T-helper 1 cell treated with Interleukin-12 subunit alpha and Interleukin-12 subunit beta and Interleukin-4 antibody, amounts not matched to agents 30 μg/mL and 1 μg/mL, for 36 hours (primary cell): ENCODE measurements around the gene RHNO1.

Experiments used
- H3K27ac Mint-ChIP-seq: one replicate; pipeline ENCODE4 v1.8.0; 2021; ENCODE audit warnings: mild to moderate bottlenecking, mixed read lengths
- H3K27me3 Mint-ChIP-seq: one replicate; pipeline ENCODE4 v1.8.0; 2021; ENCODE audit warnings: low read depth, mixed read lengths
- H3K36me3 Mint-ChIP-seq: one replicate; pipeline ENCODE4 v1.8.0; 2021; ENCODE audit warnings: low read depth, mixed read lengths
- H3K4me1 Mint-ChIP-seq: one replicate; pipeline ENCODE4 v1.8.0; 2021; ENCODE audit warnings: low read depth, mixed read lengths
- H3K4me3 Mint-ChIP-seq: one replicate; pipeline ENCODE4 v1.8.0; 2021; ENCODE audit warnings: mild to moderate bottlenecking, moderate library complexity, mixed read lengths
- H3K9me3 Mint-ChIP-seq: one replicate; pipeline ENCODE4 v1.8.0; 2021; ENCODE audit warnings: mixed read lengths

The RHNO1 gene

DNA sequence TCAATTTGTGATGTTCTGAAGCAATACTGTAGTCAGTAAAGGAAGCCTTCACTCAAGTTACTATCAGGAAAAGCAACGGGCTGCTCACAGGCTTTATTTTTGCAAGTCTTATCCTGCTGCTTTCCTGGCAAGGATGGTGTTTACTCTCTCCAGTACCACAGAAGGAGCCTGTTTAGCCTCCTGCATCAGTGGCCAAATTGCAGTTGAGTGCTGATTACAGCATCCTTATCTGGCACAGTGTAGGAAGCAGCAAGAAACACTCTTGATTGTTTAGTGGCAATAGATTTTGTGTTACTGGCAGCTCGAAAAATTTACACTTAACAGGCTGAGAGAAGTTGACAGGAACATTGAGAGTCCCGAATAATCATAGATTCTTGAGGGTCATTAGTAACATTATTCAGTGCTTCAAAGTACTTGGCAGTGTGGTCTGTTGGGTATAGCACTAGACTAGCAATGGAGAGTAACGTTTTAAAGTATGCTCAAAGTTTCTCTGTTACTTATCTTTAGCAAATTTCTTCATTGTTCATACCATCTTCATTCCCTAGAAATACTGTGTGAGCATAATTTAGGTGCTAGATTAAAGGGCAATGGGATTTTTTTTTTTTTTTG is 25.4 kb downstream of the RHNO1 start:
- Mint-ChIP-seq H3K9me3 (no peaks in the 10 kb centered on the region), H3K27me3 (no peaks in the 10 kb centered on the region), H3K4me1 (no peaks in the 10 kb centered on the region), H3K4me3 (no peak overlapping the region), H3K36me3 (no peaks in the 10 kb centered on the region), H3K27ac (no peak overlapping the region)

DNA sequence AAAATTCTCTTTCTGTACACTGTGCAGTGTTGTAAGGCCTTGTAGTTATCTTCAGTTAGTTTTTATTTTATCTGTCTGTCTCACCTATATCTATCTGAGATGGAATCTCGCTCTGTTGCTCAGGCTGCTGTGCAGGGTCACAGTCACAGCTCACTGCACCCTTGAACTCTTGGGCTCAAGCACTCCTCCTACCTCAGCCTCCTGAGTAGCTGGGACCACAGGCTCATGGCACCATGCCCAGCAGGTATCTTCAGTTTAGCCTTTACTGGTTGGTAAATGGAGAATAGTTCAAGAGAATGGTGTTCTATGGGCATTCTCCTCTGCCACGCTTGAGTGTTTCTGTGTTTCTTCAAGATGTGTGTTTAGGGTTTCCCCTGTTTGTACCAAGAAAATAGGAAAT is 27.2 kb downstream of the RHNO1 start:
- Mint-ChIP-seq H3K9me3 (no peaks in the 10 kb centered on the region), H3K27ac (no peak overlapping the region)

DNA sequence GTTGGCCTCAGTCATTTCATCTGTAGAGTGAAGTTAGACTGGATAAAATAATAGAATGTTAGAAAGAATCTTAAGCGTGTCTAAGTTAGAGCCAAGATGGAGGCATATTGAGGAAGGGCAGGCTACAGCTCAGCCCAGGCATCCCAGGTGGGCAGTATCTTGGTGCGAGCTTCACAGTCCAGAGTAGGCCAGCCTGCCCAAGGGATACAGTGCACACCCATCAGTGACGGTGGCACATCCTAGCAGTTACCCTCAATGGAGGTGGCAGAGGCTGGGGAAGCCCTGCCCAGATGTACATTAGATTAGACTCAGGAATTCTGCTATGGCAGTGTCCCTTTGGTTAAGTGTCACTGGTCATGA is 35.2 kb downstream of the RHNO1 start:
- Mint-ChIP-seq H3K9me3 (no peaks in the 10 kb centered on the region), H3K4me3 (no peak overlapping the region), H3K27me3 (no peaks in the 10 kb centered on the region), H3K27ac (no peak overlapping the region), H3K36me3 (no peaks in the 10 kb centered on the region), H3K4me1 (peaks cover 2% of the 10 kb centered on the region)

More for the DNA sequence above, 27.2 kb downstream of the RHNO1 start:
- Mint-ChIP-seq H3K4me3 (no peak overlapping the region), H3K4me1 (no peaks in the 10 kb centered on the region), H3K36me3 (no peaks in the 10 kb centered on the region), H3K27me3 (no peaks in the 10 kb centered on the region)

DNA sequence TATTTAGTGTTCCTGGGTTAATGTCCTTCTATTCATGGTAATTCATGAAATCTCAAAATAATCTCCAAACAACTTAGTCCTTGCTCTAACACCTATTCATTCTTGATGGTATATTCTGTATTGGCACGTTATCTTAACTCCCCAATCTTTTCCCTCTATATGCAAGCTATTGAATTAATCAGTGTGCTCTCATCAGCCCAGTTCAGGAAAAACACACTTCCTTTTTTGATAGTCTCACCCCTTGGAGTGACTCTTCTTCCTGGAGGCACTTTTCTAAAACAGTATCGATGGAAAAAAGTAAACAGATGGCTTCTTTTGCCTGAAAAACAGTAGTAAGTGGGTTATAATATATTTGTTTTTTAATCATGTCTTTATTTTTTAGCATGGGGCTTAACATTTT is 42.2 kb downstream of the RHNO1 start:
- no peaks in the 10 kb centered on the region for H3K27me3 Mint-ChIP-seq
- no peaks in the 10 kb centered on the region for H3K9me3 Mint-ChIP-seq
- H3K4me3 Mint-ChIP-seq = no peak overlapping the region
- H3K27ac Mint-ChIP-seq = no peak overlapping the region
- H3K36me3 Mint-ChIP-seq = peaks cover 6% of the 10 kb centered on the region
- H3K4me1 Mint-ChIP-seq = no peaks in the 10 kb centered on the region

DNA sequence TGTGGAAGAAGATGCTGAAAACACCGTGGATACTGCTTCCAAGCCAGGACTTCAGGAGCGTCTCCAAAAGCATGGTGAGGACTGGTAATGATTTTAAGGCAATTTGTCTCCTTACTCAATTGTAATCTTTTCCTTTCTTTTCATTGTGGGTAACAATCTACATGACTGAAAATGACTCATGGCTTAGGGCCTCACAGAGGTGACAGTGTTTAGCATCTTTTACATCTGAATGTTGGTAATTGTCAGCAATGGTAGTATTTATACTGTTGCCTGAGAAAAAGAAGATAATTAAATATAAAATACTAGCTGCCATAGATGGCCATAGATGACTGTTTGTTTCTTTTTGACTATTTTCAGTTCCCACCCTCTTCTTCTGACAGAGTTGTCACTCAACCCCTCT is 45.3 kb downstream of the RHNO1 start:
- Mint-ChIP-seq H3K4me3 (no peak overlapping the region), H3K36me3 (peaks cover 9% of the 10 kb centered on the region), H3K9me3 (no peaks in the 10 kb centered on the region), H3K27ac (no peak overlapping the region), H3K27me3 (no peaks in the 10 kb centered on the region), H3K4me1 (peaks cover 4% of the 10 kb centered on the region)

DNA sequence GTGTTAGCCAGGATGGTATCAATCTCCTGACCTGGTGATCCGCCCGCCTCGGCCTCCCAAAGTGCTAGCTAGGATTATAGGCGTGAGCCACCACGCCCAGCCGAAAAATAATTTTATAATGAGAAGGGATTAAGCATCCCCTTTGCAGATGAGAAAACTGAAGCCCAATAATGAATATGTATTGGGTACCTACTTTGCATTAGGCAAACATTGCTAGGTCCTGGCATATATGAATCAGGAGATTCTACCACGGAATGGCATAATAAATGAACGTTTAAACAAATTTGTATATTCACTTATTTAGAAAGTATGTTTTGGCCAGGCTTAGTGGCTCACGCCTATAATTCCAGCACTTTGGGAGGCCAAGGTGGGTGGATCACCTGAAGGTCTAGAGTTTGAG is 46.0 kb downstream of the RHNO1 start:
- H3K9me3 Mint-ChIP-seq = no peaks in the 10 kb centered on the region
- peaks cover 4% of the 10 kb centered on the region for H3K4me1 Mint-ChIP-seq
- peaks cover 9% of the 10 kb centered on the region for H3K36me3 Mint-ChIP-seq
- H3K27ac Mint-ChIP-seq = no peak overlapping the region
- no peak overlapping the region for H3K4me3 Mint-ChIP-seq
- H3K27me3 Mint-ChIP-seq = no peaks in the 10 kb centered on the region

DNA sequence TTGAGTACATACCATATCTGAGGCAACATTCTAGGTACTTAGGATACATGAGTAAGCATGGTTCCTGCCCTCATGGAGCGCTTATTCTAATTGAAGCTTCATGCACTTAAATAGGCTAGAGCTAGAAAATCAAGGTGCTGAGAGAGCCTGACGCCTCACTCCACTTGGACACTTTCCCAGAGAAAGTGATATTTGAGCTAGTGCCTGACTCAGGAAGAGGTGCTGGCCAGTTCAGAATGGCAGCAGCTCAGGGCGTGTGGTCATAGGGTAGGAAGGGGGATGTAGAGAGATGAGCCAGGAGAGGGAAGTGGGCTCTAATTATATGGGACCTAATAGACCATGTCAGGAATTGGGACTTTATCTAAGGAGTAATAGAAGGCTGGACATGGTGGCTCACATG is 47.0 kb downstream of the RHNO1 start:
- Mint-ChIP-seq H3K27ac (no peak overlapping the region), H3K4me3 (no peak overlapping the region), H3K4me1 (peaks cover 4% of the 10 kb centered on the region), H3K9me3 (no peaks in the 10 kb centered on the region), H3K36me3 (peaks cover 9% of the 10 kb centered on the region), H3K27me3 (no peaks in the 10 kb centered on the region)

DNA sequence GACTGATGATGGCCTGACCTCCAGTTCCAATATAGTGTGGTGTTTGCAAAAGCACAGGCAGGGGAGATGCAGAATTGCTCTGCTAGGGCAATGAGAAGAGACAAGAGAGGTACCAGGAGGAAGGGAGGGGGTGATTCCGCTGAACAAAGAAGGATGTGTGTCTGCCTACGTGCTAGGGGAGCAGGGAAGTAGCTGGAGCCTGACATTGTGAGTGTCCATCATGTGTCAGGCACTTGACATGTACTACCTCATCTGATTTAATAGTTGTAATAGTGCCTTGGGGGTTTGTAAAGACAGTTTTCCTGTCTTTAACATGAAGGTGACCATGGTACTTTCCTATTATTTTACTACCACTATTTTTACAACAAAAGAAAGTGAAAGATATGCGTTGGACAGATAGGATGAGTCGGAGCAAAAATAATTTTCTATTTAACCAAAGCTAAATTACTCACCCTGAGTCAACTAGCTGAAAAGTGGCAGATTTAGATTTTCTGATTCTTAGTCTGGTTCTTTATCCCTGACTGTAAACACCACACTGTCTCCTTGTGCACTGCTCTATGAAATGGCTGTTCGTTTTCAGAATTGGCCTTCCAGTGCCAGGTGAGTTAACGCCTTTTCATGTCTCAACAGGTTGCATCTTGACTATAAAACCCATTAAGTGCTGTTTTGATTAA is 48.4 kb downstream of the RHNO1 start:
- H3K27me3 Mint-ChIP-seq = no peaks in the 10 kb centered on the region
- no peak overlapping the region for H3K4me3 Mint-ChIP-seq
- peaks cover 4% of the 10 kb centered on the region for H3K4me1 Mint-ChIP-seq
- H3K27ac Mint-ChIP-seq = no peak overlapping the region
- H3K36me3 Mint-ChIP-seq = peaks cover 9% of the 10 kb centered on the region
- H3K9me3 Mint-ChIP-seq = no peaks in the 10 kb centered on the region

DNA sequence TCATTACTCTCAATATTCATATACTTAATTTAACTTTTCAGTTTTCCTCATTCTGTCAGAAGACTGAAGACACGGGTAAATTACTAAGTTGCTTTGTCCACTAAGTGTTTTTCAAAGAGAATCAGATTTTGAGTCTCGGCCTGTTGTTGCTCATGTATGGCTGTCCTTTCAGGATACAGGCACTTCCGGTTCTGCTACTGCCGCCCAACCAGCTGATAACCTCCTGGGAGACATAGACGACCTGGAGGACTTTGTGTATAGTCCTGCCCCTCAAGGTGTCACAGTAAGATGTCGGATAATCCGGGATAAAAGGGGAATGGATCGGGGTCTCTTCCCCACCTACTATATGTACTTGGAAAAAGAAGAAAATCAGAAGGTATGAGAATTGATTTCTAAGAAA is 53.8 kb downstream of the RHNO1 start:
- no peaks in the 10 kb centered on the region for H3K4me1 Mint-ChIP-seq
- H3K9me3 Mint-ChIP-seq = no peaks in the 10 kb centered on the region
- H3K27ac Mint-ChIP-seq = no peak overlapping the region
- H3K4me3 Mint-ChIP-seq = no peak overlapping the region
- H3K36me3 Mint-ChIP-seq = peaks cover 12% of the 10 kb centered on the region
- no peaks in the 10 kb centered on the region for H3K27me3 Mint-ChIP-seq

DNA sequence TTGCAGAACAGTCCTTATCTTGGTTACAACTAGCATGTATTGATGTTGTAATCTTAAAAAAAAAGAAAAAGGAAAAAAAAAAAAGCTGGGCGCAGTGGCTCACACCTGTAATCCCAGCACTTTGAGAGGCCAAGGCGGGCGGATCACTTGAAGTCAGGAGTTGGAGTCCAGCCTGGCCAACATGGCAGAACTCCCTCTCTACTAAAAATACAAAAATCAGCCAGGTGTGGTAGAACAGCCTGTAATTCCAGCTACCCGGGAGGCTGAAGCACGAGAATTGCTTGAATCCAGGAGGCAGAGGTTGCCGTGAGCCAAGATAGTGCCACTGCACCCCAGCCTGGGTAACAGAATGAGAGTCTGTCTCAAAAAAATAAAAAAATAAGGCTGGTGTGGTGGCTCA is 56.6 kb downstream of the RHNO1 start:
- peaks cover 15% of the 10 kb centered on the region for H3K36me3 Mint-ChIP-seq
- no peaks in the 10 kb centered on the region for H3K4me1 Mint-ChIP-seq
- no peaks in the 10 kb centered on the region for H3K9me3 Mint-ChIP-seq
- no peak overlapping the region for H3K27ac Mint-ChIP-seq
- H3K27me3 Mint-ChIP-seq = no peaks in the 10 kb centered on the region
- H3K4me3 Mint-ChIP-seq = no peak overlapping the region

DNA sequence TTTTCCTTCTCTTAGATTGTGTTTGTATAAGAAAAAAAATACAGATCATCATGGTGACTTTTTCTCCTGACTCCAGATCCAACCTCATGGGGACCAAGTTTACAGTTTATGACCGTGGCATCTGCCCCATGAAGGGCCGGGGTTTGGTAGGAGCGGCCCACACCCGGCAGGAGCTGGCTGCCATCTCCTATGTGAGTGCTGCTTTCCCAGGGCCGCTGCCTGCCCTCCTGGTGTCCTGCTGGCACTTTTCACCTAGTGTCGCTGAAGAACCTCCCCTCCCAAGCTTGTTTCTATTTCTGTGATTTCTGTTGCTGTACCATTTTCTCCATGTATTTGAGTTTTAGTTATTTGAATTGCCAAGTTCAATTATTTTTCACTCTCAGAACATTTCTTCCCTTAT is 57.3 kb downstream of the RHNO1 start:
- H3K4me1 Mint-ChIP-seq = no peaks in the 10 kb centered on the region
- H3K9me3 Mint-ChIP-seq = no peaks in the 10 kb centered on the region
- no peak overlapping the region for H3K27ac Mint-ChIP-seq
- no peaks in the 10 kb centered on the region for H3K27me3 Mint-ChIP-seq
- H3K4me3 Mint-ChIP-seq = no peak overlapping the region
- peaks cover 15% of the 10 kb centered on the region for H3K36me3 Mint-ChIP-seq

DNA sequence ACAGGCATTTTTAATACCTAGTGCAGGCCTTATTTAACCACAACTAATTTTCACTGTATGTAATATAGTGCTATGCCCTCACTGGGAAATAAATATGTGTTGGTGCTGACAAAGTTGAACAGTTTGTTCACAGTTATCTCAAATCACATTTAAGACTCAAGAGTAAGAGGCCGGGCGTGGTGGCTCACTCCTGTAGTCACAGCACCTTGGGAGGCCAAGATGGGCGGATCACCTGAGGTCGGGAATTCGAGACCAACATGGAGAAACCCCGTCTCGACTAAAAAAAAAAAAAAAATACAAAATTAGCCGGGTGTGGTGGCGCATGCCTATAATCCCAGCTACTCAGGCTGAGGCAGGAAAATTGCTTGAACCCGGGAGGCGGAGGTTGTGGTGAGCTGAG is 59.3 kb downstream of the RHNO1 start:
- Mint-ChIP-seq H3K36me3 (peaks cover 11% of the 10 kb centered on the region), H3K27ac (no peak overlapping the region), H3K4me1 (no peaks in the 10 kb centered on the region)

DNA sequence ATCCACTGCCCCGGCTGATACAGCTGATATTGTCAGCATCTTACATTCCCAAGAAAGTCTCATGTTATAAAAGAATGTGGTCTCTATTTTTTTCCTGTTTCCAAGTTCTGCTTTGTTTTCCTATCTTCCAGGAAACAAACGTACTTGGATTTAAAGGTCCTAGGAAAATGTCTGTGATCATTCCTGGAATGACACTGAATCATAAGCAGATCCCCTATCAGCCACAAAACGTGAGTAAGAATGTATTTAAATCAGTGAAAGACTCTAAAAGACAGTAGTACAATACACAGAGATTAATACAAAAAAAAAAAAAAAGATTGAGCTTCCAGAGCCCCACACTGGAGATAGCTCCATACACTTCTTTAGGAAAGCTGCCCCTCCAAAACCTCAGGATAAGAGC is 60.5 kb downstream of the RHNO1 start:
- Mint-ChIP-seq H3K27me3 (no peaks in the 10 kb centered on the region), H3K9me3 (no peaks in the 10 kb centered on the region), H3K4me3 (no peak overlapping the region), H3K4me1 (no peaks in the 10 kb centered on the region), H3K36me3 (peaks cover 11% of the 10 kb centered on the region), H3K27ac (no peak overlapping the region)

More for the DNA sequence above, 59.3 kb downstream of the RHNO1 start:
- H3K27me3 Mint-ChIP-seq = no peaks in the 10 kb centered on the region
- no peak overlapping the region for H3K4me3 Mint-ChIP-seq
- H3K9me3 Mint-ChIP-seq = no peaks in the 10 kb centered on the region
